Bronchial epithelial cell (primary cell): ENCODE measurements around the gene NPAS3. TPM values are rescaled to one million over a fixed set of nuclear protein-coding genes. Genes with fewer than 3 reads are reported as not detected.

Source experiments
- DNase-seq: peaks from one replicate; pipeline ENCODE4 v3.0.0-alpha.2; 2010; ENCODE audit warnings: low read depth
- FAIRE-seq: peaks from 2 replicates; lab custom pipeline; 2011; peaks lifted over from hg19 to GRCh38; lab: Jason Lieb, UNC
- H3K27me3 ChIP-seq: 2 replicates; pipeline ENCODE4 v1.5.1; 2011; ENCODE audit warnings: low read length; ENCODE audit not compliant: control insufficient read depth, insufficient read depth
- H3K36me3 ChIP-seq: 2 replicates; pipeline ENCODE4 v1.5.1; 2011; ENCODE audit warnings: low read length; ENCODE audit not compliant: control insufficient read depth, insufficient read depth
- H3K4me3 ChIP-seq: 2 replicates; pipeline ENCODE4 v1.5.1; 2011; ENCODE audit warnings: mild to moderate bottlenecking, low read depth, low read length, control low read depth
- total RNA-seq: library from RNA; depleted of rRNA; stranded (reverse); fragments of >200 nt; gene quantifications from 2 replicates; pipeline ENCODE4 v1.2.1, GENCODE V29; 2014
- TF ChIP-seq, protein P1 (sequence below): IDR thresholded peaks from 2 replicates; pipeline ENCODE4 v1.5.1; 2011; ENCODE audit warnings: mild to moderate bottlenecking, moderate library complexity, low read length, control low read depth, inconsistent platforms; ENCODE audit not compliant: insufficient read depth, severe bottlenecking

The NPAS3 gene
- total RNA-seq, 1 donor from 2014 or later, result not detected

DNA sequence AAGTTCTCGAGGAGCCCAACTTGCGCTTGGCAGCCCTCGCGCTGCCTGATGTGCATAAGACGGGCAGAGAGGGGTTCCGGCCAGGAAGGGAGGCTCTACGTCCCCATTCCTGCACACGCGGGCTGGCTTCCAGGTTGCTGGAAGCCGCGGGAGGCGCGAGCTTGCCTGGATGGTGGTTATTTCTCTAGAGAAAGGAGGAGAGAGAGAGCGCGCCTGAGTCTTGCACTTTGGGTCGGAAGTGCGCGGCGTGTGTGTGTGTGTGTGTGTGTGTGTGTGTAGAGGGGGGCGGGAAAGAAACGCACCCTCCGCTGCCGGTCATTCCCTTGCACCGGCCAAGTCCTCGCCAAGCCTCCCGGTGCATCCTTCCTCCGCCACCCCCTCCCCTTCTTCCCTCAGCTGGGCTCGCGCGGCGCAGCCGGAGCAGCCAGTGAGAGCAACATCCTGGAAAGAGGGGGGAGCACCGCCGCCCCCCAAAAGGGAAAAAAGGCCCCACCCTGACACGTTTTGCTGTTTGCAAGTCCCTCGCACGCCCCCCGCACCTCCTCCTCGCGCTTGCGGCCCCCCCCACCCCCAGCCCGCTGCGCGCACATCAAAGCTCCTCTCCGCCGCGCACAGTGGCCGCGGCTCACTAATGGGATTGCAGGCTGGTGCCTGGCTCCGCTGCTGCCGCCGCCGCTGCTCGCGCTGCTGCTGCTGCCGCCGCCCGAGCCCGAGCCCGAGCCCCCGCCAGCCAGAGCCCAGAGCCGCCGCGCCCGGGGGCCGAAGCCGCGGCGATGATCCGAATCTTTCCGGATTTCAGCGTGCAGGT, 4.4 kb upstream of the NPAS3 start:
- TF ChIP-seq, protein P1, sequence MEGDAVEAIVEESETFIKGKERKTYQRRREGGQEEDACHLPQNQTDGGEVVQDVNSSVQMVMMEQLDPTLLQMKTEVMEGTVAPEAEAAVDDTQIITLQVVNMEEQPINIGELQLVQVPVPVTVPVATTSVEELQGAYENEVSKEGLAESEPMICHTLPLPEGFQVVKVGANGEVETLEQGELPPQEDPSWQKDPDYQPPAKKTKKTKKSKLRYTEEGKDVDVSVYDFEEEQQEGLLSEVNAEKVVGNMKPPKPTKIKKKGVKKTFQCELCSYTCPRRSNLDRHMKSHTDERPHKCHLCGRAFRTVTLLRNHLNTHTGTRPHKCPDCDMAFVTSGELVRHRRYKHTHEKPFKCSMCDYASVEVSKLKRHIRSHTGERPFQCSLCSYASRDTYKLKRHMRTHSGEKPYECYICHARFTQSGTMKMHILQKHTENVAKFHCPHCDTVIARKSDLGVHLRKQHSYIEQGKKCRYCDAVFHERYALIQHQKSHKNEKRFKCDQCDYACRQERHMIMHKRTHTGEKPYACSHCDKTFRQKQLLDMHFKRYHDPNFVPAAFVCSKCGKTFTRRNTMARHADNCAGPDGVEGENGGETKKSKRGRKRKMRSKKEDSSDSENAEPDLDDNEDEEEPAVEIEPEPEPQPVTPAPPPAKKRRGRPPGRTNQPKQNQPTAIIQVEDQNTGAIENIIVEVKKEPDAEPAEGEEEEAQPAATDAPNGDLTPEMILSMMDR, result no peak
- H3K4me3 ChIP-seq, result no peak overlapping the region
- H3K27me3 ChIP-seq, result peaks cover 33% of the 10 kb centered on the region
- no peaks in the 10 kb centered on the region for H3K36me3 ChIP-seq
- no peak for FAIRE-seq
- DNase-seq, result no peak

DNA sequence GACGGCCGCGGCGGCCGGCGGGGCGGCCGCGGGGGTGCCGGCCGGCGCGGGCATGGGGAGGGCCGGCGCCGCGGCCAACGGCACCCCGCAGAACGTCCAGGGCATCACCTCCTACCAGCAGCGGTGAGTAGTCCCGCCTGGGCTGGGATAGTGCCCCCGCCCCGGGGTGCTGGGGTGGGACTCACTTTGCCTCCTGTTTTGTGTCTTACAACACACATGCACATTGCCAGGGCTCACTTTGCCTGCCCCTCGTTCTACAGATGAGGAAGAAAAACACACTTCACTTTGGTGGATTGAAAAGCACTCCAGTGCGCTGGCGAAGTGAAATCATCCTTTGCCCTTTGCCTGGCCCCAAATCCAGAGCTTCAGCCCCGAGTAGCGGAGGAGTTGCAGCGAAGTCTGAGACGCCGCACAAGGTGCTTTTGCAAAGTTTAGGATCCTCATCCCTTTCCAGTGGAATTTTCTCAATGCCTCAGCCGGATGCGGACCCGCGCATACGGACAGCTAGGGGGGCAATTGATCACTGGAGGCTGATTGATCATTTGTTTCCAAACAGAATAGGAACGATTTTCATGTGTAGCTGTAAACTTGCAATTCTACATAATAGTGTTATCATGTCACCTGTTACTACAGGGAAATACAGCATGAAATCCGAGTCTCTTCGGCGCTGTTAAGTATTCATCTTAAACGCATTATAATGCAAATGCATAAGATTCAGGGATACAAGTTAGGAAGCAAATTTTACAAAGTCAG, 3.6 kb upstream of the NPAS3 start:
- FAIRE-seq (no peak), DNase-seq (no peak)
- TF ChIP-seq, protein P1, result no peak
- Histone ChIP-seq H3K4me3 (no peak overlapping the region), H3K36me3 (no peaks in the 10 kb centered on the region), H3K27me3 (peaks cover 33% of the 10 kb centered on the region)

DNA sequence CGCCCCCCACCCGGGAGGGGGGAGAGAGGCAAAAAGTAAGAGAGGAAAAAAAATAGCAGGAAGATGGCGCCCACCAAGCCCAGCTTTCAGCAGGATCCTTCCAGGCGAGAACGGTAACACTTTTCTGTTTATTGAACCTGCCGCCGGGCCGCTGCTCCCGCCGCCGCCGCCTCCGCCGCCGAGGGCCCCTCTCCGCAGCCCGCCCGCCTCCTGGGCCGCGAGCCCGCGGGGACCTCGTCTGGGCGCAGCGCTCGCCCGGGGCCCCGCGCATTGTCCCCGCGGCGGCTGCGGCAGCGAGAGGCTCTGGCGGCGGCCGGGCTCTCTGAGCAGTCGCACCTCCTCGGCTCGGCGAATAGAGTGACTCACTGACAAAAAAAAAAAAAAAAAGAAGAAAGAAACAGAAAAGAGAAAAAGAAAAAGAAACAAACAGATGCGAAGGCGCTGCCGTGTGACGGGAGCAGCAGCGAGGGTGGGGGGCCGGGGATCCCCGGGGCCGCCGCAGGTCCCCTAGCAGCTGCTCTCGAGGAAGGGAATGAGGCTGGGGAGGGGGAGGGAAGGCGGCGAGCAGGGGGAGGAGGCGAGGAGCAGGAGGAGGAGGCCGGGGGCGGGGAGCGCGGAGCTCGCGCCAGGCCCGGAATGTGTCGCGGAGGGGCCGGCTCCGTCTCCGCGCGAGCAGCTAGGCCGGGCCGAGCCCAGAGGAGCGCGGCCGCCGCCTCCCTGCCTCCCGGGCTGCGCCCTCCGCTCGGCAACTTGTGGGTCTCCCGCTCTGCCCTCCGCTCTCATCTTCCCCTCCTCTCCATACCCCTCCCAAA, 781 bp downstream of the NPAS3 start:
- TF ChIP-seq, protein P1, result no peak
- DNase-seq, result no peak
- no peak for FAIRE-seq
- H3K27me3 ChIP-seq, result peaks cover 13% of the 10 kb centered on the region
- H3K4me3 ChIP-seq, result peak overlapping the region; percentile 40
- no peaks in the 10 kb centered on the region for H3K36me3 ChIP-seq

DNA sequence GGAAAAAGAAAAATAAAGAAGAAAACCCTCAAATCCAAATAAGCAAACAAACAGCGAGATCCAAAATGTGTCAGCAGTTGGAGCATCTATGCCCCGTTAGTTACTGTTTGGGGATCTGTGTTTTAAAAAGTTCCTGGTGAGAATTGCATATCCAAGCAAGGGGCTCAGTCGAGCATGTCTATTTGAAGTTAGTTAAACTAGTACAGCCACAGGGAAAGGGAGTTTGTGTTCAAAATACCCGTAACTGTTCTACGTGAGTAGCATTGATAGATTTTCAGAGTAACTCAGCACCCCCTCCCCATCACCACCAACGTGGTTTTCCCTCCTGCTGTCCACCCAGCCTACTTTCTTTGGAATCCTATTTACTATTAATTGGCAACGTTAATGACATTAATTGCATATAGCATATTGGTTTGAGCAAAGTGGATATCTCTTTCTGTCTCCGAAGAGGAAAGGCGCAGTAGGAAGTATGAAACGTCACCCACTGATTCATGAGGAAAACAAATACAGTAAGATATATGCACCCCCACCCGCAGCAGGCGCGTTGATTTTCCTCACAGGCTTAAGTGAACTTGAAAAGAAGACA, 1.5 kb downstream of the NPAS3 start:
- TF ChIP-seq, protein P1, result no peak
- no peak for FAIRE-seq

More for the DNA sequence above, 1.5 kb downstream of the NPAS3 start:
- H3K4me3 ChIP-seq, result peak overlapping the region; percentile 40
- H3K36me3 ChIP-seq, result no peaks in the 10 kb centered on the region
- peaks cover 9% of the 10 kb centered on the region for H3K27me3 ChIP-seq
- peak; percentile 29 for DNase-seq
